Cardiac fibroblast (primary cell): Measurements from ENCODE around the gene NAV3.

Source experiments
- DNase-seq, 2 donors: peaks; one replicate each; pipeline versions ENCODE4 v3.0.0 to v3.0.0-alpha.2; 2010; ENCODE audit warnings: low read depth in 2 of 2
- H3K4me3 ChIP-seq, 2 donors: replicated peaks in 1 of 2; 1 replicate in 1 of 2; 2 replicates in 1 of 2; pipeline ENCODE4 v1.5.1; 2011; ENCODE audit warnings: low read depth in 2 of 2, low read length in 2 of 2, mild to moderate bottlenecking in 2 of 2, moderate library complexity in 1 of 2
- TF ChIP-seq, protein P1 (sequence below): IDR thresholded peaks from one replicate; pipeline ENCODE4 v1.5.1; 2011; ENCODE audit warnings: low read depth, mild to moderate bottlenecking, low read length, inconsistent platforms

Gene NAV3

DNA sequence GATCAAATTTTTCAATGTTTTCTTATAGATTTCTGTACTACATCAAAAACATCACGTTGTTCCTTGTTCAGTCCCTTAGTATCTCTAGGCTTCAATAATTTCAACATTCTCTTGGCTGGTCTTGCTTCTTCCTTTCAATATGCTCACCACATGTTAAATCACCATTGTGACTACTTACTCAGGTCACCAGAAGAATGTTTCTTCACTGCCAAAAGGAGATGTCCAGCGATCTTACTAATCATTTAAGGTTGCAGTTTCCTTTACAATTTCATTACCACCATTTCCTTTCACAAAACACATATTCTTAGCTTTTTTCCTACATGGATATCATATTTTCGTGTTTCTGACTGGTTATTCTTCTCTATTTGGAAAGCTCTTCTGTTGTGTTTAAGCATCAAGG is 363.8 kb downstream of the NAV3 start:
- TF ChIP-seq, protein P1, sequence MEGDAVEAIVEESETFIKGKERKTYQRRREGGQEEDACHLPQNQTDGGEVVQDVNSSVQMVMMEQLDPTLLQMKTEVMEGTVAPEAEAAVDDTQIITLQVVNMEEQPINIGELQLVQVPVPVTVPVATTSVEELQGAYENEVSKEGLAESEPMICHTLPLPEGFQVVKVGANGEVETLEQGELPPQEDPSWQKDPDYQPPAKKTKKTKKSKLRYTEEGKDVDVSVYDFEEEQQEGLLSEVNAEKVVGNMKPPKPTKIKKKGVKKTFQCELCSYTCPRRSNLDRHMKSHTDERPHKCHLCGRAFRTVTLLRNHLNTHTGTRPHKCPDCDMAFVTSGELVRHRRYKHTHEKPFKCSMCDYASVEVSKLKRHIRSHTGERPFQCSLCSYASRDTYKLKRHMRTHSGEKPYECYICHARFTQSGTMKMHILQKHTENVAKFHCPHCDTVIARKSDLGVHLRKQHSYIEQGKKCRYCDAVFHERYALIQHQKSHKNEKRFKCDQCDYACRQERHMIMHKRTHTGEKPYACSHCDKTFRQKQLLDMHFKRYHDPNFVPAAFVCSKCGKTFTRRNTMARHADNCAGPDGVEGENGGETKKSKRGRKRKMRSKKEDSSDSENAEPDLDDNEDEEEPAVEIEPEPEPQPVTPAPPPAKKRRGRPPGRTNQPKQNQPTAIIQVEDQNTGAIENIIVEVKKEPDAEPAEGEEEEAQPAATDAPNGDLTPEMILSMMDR = no peak
- no peak overlapping the region for H3K4me3 ChIP-seq
- peak; percentile 92 to 97 for DNase-seq

DNA sequence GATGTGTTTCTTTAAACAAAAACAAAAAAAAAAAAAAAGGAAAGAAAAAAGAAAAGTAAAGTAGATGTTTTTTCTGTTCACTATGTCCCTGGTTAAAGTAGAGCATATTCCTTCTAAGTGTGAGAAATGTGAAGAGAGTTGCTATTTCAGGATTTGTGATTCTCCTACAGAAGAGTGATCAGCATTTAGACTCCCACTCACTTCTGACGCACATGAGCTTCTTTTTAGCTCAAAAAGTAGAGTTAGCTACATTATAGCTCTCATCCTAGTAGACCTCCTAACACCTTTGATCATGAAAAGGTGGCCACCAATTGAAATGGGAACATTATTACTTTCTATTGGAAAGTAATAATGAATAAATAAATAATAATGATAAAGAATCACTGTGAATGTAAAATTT is 368.2 kb downstream of the NAV3 start:
- TF ChIP-seq, protein P1 = no peak
- no peak for DNase-seq
- H3K4me3 ChIP-seq = no peak overlapping the region

DNA sequence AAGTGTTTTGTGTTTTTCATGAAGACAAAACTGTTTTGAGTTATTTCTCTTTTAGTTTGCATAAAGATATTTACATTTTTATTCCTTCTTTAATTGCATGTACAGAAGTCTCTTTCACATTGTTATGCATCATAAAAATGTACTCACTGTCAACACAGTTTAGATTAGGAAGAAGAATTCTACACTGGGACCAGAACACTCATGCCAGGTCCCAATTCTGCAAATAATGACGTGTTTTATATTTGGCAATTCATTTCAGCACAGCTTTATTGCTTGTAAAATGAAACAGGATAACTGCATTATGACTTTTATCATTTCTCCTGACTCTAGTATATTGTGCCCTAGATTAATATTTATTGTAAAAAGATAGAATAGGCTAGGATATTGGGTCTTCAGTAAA is 369.2 kb downstream of the NAV3 start:
- DNase-seq = no peak
- TF ChIP-seq, protein P1 = no peak
- H3K4me3 ChIP-seq = no peak overlapping the region

DNA sequence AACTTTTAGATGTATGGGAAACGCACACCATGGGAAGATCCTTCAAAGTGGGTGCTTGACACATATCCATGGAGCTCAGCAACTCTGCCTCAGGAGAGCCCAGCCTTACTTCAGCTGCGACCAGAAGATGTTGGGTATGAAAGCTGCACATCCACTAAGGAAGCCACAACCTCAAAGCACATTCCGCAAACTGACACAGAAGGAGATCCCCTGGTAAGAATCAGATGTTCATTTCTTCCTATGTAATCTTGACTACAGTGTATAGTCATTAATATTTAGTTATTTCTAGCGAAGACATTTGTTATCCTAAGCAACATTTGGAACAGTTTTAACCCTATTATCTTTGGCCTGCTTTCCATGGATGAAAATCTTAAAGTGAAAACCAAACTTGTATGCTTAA is 374.2 kb downstream of the NAV3 start:
- no peak overlapping the region for H3K4me3 ChIP-seq
- TF ChIP-seq, protein P1 = no peak
- DNase-seq = peak in 1 of 2 donors; percentile 32

DNA sequence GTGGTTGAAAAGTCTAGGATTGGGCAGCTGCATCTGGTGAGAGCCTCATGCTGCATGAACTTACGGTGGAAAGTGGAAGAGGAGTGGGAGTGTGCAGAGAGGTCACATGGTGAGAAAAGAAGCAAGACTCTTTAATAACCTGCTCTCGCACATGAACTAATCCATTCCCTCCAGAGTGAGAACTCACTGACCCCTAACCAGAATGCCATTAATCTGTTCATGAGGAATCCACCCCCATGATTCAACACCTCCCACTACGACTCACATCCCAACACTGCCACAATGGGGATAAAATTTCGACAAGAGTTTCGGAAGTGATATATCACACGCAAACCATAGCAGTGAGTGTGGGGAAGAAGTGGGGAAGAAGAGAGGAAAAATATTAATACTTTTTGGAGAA is 377.4 kb downstream of the NAV3 start:
- TF ChIP-seq, protein P1 = no peak

DNA sequence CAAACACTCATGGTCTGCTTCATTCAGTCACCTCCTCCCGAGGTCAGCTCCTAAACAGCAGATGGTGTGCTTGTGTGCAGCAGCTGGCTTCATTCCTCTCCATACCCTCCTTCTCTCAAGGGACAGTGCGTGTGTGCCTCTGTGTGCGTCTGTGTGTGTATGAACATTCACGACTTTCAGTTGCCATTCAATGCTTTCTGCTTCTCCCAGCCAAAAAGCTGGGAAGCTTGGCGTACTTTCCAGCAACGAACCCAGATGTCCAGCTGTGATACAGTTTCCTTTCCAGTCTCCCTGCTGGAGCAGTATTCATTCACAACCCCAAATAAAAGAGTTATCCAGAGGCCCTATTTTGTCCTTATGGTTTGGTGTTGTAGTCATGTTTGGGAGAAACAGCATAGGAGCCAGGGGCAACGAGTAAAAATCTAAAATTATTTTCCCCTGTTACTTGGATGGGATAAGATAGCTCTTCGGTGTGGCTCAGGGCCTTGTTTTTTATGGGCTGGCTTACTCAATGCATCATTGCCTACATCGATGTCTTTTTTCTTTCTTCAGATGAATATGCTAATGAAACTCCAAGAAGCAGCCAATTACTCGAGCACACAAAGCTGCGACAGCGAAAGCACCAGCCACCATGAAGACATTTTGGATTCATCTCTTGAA is 379.3 kb downstream of the NAV3 start:
- no peak overlapping the region for H3K4me3 ChIP-seq
- TF ChIP-seq, protein P1 = no peak
- peak; percentile 54 to 73 for DNase-seq

More for the DNA sequence above, 377.4 kb downstream of the NAV3 start:
- DNase-seq = no peak
- H3K4me3 ChIP-seq = no peak overlapping the region

DNA sequence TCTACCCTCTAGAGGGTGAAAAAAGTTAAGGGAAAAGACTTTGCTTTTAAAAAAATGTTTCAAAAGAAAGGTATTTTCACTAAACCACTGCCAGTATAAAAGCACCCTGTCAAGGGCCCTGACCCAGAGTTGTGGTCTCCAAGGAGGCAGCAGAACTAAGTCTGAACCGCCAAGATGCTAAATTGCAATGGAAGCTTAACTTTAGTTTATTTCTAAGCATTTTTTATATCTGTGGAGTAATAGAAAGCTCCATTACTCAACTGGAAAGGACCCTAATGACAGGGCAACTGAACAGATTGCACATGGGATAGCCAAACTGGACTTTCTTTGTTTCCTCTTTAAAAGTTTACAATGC is 379.8 kb downstream of the NAV3 start:
- TF ChIP-seq, protein P1 = no peak
- H3K4me3 ChIP-seq = no peak overlapping the region
- DNase-seq = no peak
